ENCODE results near the gene MMP20.

The MMP20 gene

GRCh38 chr11:102625177-102625576 lies at the start of gene MMP20:
Gene MMP20 (minus strand): TSS chr11:102625332. CDS start chr11:102625319, 13 bp downstream.
- no peaks in the 10 kb centered on the region for H3K9me3 ChIP-seq (ENCODE audit: control insufficient read depth, insufficient read depth, low read length)
- H3K9ac ChIP-seq (ENCODE audit: low read depth, low read length) = no peak within 1 kb of the TSS
- no peaks in the 10 kb centered on the region for H3K36me3 ChIP-seq (ENCODE audit: insufficient read depth, low read length)
- no peaks in the 10 kb centered on the region for H3K4me1 ChIP-seq (ENCODE audit: insufficient read depth, low read length)

- Histone ChIP-seq H3K9ac (ENCODE audit: low read depth, low read length) (no peak overlapping the region), H3K4me1 (ENCODE audit: insufficient read depth, low read length) (no peaks in the 10 kb centered on the region)
Observed at GRCh38 chr11:102669664-102670063, 44.5 kb upstream of the MMP20 start.

GRCh38 chr11:102666331-102666957 lies 41.3 kb upstream of the MMP20 start:
- H3K4me1 ChIP-seq (ENCODE audit: insufficient read depth, low read length) = no peaks in the 10 kb centered on the region
- H3K9ac ChIP-seq (ENCODE audit: low read depth, low read length) = no peak overlapping the region
- H3K36me3 ChIP-seq (ENCODE audit: insufficient read depth, low read length) = no peaks in the 10 kb centered on the region
- no peaks in the 10 kb centered on the region for H3K9me3 ChIP-seq (ENCODE audit: control insufficient read depth, insufficient read depth, low read length)

More at GRCh38 chr11:102669664-102670063, 44.5 kb upstream of the MMP20 start:
- Histone ChIP-seq H3K9me3 (ENCODE audit: control insufficient read depth, insufficient read depth, low read length) (no peaks in the 10 kb centered on the region), H3K36me3 (ENCODE audit: insufficient read depth, low read length) (no peaks in the 10 kb centered on the region)

- H3K4me1 ChIP-seq (ENCODE audit: insufficient read depth, low read length) = no peaks in the 10 kb centered on the region
- H3K9me3 ChIP-seq (ENCODE audit: control insufficient read depth, insufficient read depth, low read length) = no peaks in the 10 kb centered on the region
- no peaks in the 10 kb centered on the region for H3K36me3 ChIP-seq (ENCODE audit: insufficient read depth, low read length)
- no peak overlapping the region for H3K9ac ChIP-seq (ENCODE audit: low read depth, low read length)
Observed at GRCh38 chr11:102664001-102664752, 39.0 kb upstream of the MMP20 start.

GRCh38 chr11:102662607-102663006 lies 37.5 kb upstream of the MMP20 start:
- H3K9me3 ChIP-seq (ENCODE audit: control insufficient read depth, insufficient read depth, low read length) = no peaks in the 10 kb centered on the region
- H3K9ac ChIP-seq (ENCODE audit: low read depth, low read length) = no peak overlapping the region
- no peaks in the 10 kb centered on the region for H3K4me1 ChIP-seq (ENCODE audit: insufficient read depth, low read length)
- no peaks in the 10 kb centered on the region for H3K36me3 ChIP-seq (ENCODE audit: insufficient read depth, low read length)

GRCh38 chr11:102661040-102661439 lies 35.9 kb upstream of the MMP20 start:
- H3K9me3 ChIP-seq (ENCODE audit: control insufficient read depth, insufficient read depth, low read length) = no peaks in the 10 kb centered on the region
- H3K9ac ChIP-seq (ENCODE audit: low read depth, low read length) = no peak overlapping the region
- H3K36me3 ChIP-seq (ENCODE audit: insufficient read depth, low read length) = no peaks in the 10 kb centered on the region
- no peaks in the 10 kb centered on the region for H3K4me1 ChIP-seq (ENCODE audit: insufficient read depth, low read length)

GRCh38 chr11:102656528-102656927 lies 31.4 kb upstream of the MMP20 start:
- Histone ChIP-seq H3K36me3 (ENCODE audit: insufficient read depth, low read length) (no peaks in the 10 kb centered on the region; the same call in 1 of the 2 replicates), H3K9me3 (ENCODE audit: control insufficient read depth, insufficient read depth, low read length) (no peaks in the 10 kb centered on the region), H3K9ac (ENCODE audit: low read depth, low read length) (no peak overlapping the region), H3K4me1 (ENCODE audit: insufficient read depth, low read length) (no peaks in the 10 kb centered on the region)

- no peaks in the 10 kb centered on the region for H3K4me1 ChIP-seq (ENCODE audit: insufficient read depth, low read length)
Observed at GRCh38 chr11:102655547-102655946, 30.4 kb upstream of the MMP20 start.

GRCh38 chr11:102654761-102655160 lies 29.6 kb upstream of the MMP20 start:
- Histone ChIP-seq H3K36me3 (ENCODE audit: insufficient read depth, low read length) (no peaks in the 10 kb centered on the region; the same call in 1 of the 2 replicates), H3K4me1 (ENCODE audit: insufficient read depth, low read length) (no peaks in the 10 kb centered on the region), H3K9ac (ENCODE audit: low read depth, low read length) (no peak overlapping the region), H3K9me3 (ENCODE audit: control insufficient read depth, insufficient read depth, low read length) (no peaks in the 10 kb centered on the region)

More at GRCh38 chr11:102655547-102655946, 30.4 kb upstream of the MMP20 start:
- Histone ChIP-seq H3K36me3 (ENCODE audit: insufficient read depth, low read length) (no peaks in the 10 kb centered on the region; the same call in 1 of the 2 replicates), H3K9ac (ENCODE audit: low read depth, low read length) (no peak overlapping the region), H3K9me3 (ENCODE audit: control insufficient read depth, insufficient read depth, low read length) (no peaks in the 10 kb centered on the region)

- H3K9me3 ChIP-seq (ENCODE audit: control insufficient read depth, insufficient read depth, low read length) = no peaks in the 10 kb centered on the region
- no peaks in the 10 kb centered on the region; the same call in 1 of the 2 replicates for H3K36me3 ChIP-seq (ENCODE audit: insufficient read depth, low read length)
- H3K9ac ChIP-seq (ENCODE audit: low read depth, low read length) = no peak overlapping the region
- no peaks in the 10 kb centered on the region for H3K4me1 ChIP-seq (ENCODE audit: insufficient read depth, low read length)
Observed at GRCh38 chr11:102653744-102654291, 28.7 kb upstream of the MMP20 start.

GRCh38 chr11:102647430-102647829 lies 22.3 kb upstream of the MMP20 start:
- H3K36me3 ChIP-seq (ENCODE audit: insufficient read depth, low read length) = no peaks in the 10 kb centered on the region; the same call in 1 of the 2 replicates
- no peaks in the 10 kb centered on the region for H3K9me3 ChIP-seq (ENCODE audit: control insufficient read depth, insufficient read depth, low read length)
- no peaks in the 10 kb centered on the region for H3K4me1 ChIP-seq (ENCODE audit: insufficient read depth, low read length)
- no peak overlapping the region for H3K9ac ChIP-seq (ENCODE audit: low read depth, low read length)

GRCh38 chr11:102643941-102644340 lies 18.8 kb upstream of the MMP20 start:
- Histone ChIP-seq H3K4me1 (ENCODE audit: insufficient read depth, low read length) (no peaks in the 10 kb centered on the region), H3K9me3 (ENCODE audit: control insufficient read depth, insufficient read depth, low read length) (no peaks in the 10 kb centered on the region), H3K9ac (ENCODE audit: low read depth, low read length) (no peak overlapping the region), H3K36me3 (ENCODE audit: insufficient read depth, low read length) (no peaks in the 10 kb centered on the region)

GRCh38 chr11:102640946-102641345 lies 15.8 kb upstream of the MMP20 start:
- Histone ChIP-seq H3K36me3 (ENCODE audit: insufficient read depth, low read length) (no peaks in the 10 kb centered on the region), H3K4me1 (ENCODE audit: insufficient read depth, low read length) (no peaks in the 10 kb centered on the region), H3K9ac (ENCODE audit: low read depth, low read length) (no peak overlapping the region), H3K9me3 (ENCODE audit: control insufficient read depth, insufficient read depth, low read length) (no peaks in the 10 kb centered on the region)

- Histone ChIP-seq H3K4me1 (ENCODE audit: insufficient read depth, low read length) (no peaks in the 10 kb centered on the region), H3K36me3 (ENCODE audit: insufficient read depth, low read length) (no peaks in the 10 kb centered on the region), H3K9ac (ENCODE audit: low read depth, low read length) (no peak overlapping the region), H3K9me3 (ENCODE audit: control insufficient read depth, insufficient read depth, low read length) (no peaks in the 10 kb centered on the region)
Observed at GRCh38 chr11:102639656-102640055, 14.5 kb upstream of the MMP20 start.

- H3K9ac ChIP-seq (ENCODE audit: low read depth, low read length) = no peak overlapping the region
- no peaks in the 10 kb centered on the region for H3K36me3 ChIP-seq (ENCODE audit: insufficient read depth, low read length)
- H3K9me3 ChIP-seq (ENCODE audit: control insufficient read depth, insufficient read depth, low read length) = no peaks in the 10 kb centered on the region
- no peaks in the 10 kb centered on the region for H3K4me1 ChIP-seq (ENCODE audit: insufficient read depth, low read length)
Observed at GRCh38 chr11:102637731-102638130, 12.6 kb upstream of the MMP20 start.
